Endothelial cell (in vitro differentiated cells): ENCODE results near the gene DDX24. TPM values are rescaled to one million over a fixed set of nuclear protein-coding genes. Genes with fewer than 3 reads are reported as not detected.

Experiments
- DNase-seq: peaks from one replicate; pipeline ENCODE4 v3.0.0; 2021; ENCODE audit warnings: low spot score
- H3K27ac Mint-ChIP-seq: one replicate; pipeline ENCODE4 v1.8.0; 2021; ENCODE audit warnings: mixed read lengths, inconsistent platforms; ENCODE audit not compliant: unreplicated experiment
- H3K27me3 Mint-ChIP-seq: one replicate; pipeline ENCODE4 v1.8.0; 2021; ENCODE audit warnings: mild to moderate bottlenecking, moderate library complexity, mixed read lengths, inconsistent platforms; ENCODE audit not compliant: unreplicated experiment
- H3K36me3 Mint-ChIP-seq: one replicate; pipeline ENCODE4 v1.8.0; 2021; ENCODE audit warnings: mild to moderate bottlenecking, low read depth, mixed read lengths, inconsistent platforms; ENCODE audit not compliant: unreplicated experiment
- H3K4me1 Mint-ChIP-seq: one replicate; pipeline ENCODE4 v1.8.0; 2021; ENCODE audit warnings: mild to moderate bottlenecking, mixed read lengths, inconsistent platforms; ENCODE audit not compliant: unreplicated experiment
- H3K4me3 Mint-ChIP-seq: one replicate; pipeline ENCODE4 v1.8.0; 2021; ENCODE audit warnings: mild to moderate bottlenecking, mixed read lengths, inconsistent platforms; ENCODE audit not compliant: unreplicated experiment
- H3K9me3 Mint-ChIP-seq: one replicate; pipeline ENCODE4 v1.8.0; 2021; ENCODE audit warnings: mixed read lengths, inconsistent platforms; ENCODE audit not compliant: unreplicated experiment
- total RNA-seq: library from RNA; stranded (reverse); fragmentation: NEBNext Ultra II Directional; extraction: Animal tissue kit (Norgen Biotek cat#: 25700); gene quantifications from one replicate; pipeline ENCODE4 v1.2.1, GENCODE V29; 2021; ENCODE audit not compliant: unreplicated experiment
- TF ChIP-seq, protein P1 (sequence below): fragments of 200-600 bp; sonication (generic); IDR thresholded peaks from one replicate; pipeline ENCODE4 v1.5.0; 2021; ENCODE audit warnings: antibody characterized with exemption; ENCODE audit not compliant: unreplicated experiment

DDX24 gene
- total RNA-seq, 1 donor from 2014 or later: 89.6 TPM

GRCh38 chr14:94016446-94016976 lies 64.5 kb downstream of the DDX24 start:
- Mint-ChIP-seq H3K4me1 (no peaks in the 10 kb centered on the region), H3K36me3 (peaks cover 4% of the 10 kb centered on the region), H3K4me3 (no peak overlapping the region), H3K27me3 (peaks cover 2% of the 10 kb centered on the region), H3K27ac (no peak overlapping the region), H3K9me3 (peaks cover 4% of the 10 kb centered on the region)
- TF ChIP-seq, protein P1, sequence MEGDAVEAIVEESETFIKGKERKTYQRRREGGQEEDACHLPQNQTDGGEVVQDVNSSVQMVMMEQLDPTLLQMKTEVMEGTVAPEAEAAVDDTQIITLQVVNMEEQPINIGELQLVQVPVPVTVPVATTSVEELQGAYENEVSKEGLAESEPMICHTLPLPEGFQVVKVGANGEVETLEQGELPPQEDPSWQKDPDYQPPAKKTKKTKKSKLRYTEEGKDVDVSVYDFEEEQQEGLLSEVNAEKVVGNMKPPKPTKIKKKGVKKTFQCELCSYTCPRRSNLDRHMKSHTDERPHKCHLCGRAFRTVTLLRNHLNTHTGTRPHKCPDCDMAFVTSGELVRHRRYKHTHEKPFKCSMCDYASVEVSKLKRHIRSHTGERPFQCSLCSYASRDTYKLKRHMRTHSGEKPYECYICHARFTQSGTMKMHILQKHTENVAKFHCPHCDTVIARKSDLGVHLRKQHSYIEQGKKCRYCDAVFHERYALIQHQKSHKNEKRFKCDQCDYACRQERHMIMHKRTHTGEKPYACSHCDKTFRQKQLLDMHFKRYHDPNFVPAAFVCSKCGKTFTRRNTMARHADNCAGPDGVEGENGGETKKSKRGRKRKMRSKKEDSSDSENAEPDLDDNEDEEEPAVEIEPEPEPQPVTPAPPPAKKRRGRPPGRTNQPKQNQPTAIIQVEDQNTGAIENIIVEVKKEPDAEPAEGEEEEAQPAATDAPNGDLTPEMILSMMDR: no peak
- DNase-seq: no peak

DNA sequence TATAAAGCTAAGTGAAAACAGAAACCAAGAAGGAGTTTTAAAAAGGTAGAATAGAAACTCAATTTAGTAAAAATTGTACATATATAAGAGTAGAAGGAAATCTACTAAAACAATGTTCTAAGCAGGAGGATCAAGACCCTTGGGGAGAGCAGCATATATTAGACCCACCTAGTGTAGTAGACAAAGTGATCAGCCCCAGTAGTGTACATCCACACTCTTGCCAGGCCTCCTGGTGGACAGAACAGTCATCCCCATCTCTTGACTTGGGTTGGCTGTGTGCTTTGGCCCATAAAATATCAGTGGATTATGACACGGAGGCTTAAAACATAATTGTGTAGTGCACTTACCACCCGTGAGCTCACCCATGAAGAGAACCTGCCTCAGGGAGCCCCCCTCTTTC lies 65.8 kb downstream of the DDX24 start:
- no peak overlapping the region for H3K4me3 Mint-ChIP-seq
- H3K27me3 Mint-ChIP-seq: peaks cover 2% of the 10 kb centered on the region
- H3K9me3 Mint-ChIP-seq: peaks cover 4% of the 10 kb centered on the region
- TF ChIP-seq, protein P1: peak; percentile 19
- DNase-seq: no peak
- no peak overlapping the region for H3K27ac Mint-ChIP-seq
- H3K36me3 Mint-ChIP-seq: peaks cover 4% of the 10 kb centered on the region
- no peaks in the 10 kb centered on the region for H3K4me1 Mint-ChIP-seq

DNA sequence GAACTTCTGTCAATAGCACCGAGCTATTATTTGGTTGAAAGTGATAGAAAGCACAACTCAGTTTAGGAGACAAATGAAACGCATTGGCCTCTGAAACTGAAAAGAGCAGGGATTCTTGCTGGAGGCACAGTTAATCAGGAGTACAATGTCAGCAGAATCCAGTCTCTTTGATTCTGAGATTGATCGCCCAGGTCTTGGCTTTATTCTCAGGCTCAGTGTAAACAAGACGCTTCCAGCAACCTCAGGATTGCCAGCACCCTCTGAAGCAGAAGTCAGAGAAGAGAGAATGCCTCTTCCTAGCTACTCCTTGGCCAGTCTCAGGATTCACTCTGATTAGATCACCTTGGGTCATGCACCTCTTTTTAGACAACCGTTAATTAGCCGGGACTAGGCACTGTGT lies 66.6 kb downstream of the DDX24 start:
- H3K4me3 Mint-ChIP-seq: no peak overlapping the region

GRCh38 chr14:94011795-94012194 lies 69.2 kb downstream of the DDX24 start:
- no peak for DNase-seq
- Mint-ChIP-seq H3K27me3 (peaks cover 9% of the 10 kb centered on the region), H3K4me1 (no peaks in the 10 kb centered on the region), H3K9me3 (no peaks in the 10 kb centered on the region), H3K36me3 (no peaks in the 10 kb centered on the region), H3K27ac (no peak overlapping the region), H3K4me3 (no peak overlapping the region)
- TF ChIP-seq, protein P1: no peak

More for the DNA sequence above, 66.6 kb downstream of the DDX24 start:
- no peaks in the 10 kb centered on the region for H3K4me1 Mint-ChIP-seq
- TF ChIP-seq, protein P1: no peak
- peaks cover 6% of the 10 kb centered on the region for H3K27me3 Mint-ChIP-seq
- no peak overlapping the region for H3K27ac Mint-ChIP-seq
- DNase-seq: no peak
- H3K9me3 Mint-ChIP-seq: peaks cover 4% of the 10 kb centered on the region
- peaks cover 4% of the 10 kb centered on the region for H3K36me3 Mint-ChIP-seq

GRCh38 chr14:94010625-94011024 lies 70.4 kb downstream of the DDX24 start:
- H3K9me3 Mint-ChIP-seq: no peaks in the 10 kb centered on the region

More at GRCh38 chr14:94010625-94011024, 70.4 kb downstream of the DDX24 start:
- DNase-seq: no peak
- TF ChIP-seq, protein P1: no peak
- H3K27ac Mint-ChIP-seq: no peak overlapping the region
- H3K36me3 Mint-ChIP-seq: no peaks in the 10 kb centered on the region
- no peak overlapping the region for H3K4me3 Mint-ChIP-seq
- H3K4me1 Mint-ChIP-seq: no peaks in the 10 kb centered on the region
- peaks cover 9% of the 10 kb centered on the region for H3K27me3 Mint-ChIP-seq
